ENCODE results near the gene TIMP3.

TIMP3 gene

DNA sequence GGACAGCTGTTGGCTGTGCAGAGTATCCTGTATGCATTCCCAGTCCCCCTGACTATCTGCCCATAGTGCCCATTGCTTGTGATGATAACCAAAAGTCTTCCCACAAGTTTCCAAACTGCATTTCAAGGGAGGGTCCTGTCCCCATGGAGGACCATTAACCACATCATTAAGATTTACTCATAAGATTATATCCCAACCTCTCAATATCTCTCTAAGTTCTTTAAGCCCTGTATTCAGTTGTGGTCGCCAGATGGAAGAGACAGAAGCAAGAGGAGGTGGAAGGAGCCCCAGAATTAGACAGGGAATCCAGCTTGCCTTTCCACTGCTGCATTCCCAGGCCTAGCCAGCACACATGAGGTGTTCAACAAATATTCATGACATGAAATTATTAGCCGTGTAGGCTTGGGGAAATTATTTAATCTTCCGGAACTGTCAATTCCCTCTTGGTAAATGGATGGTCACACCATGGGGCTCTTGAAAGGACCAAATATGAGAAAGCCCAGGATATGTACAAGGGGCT lies 42.6 kb upstream of the TIMP3 start:
- Histone ChIP-seq H3K9me3 (no peaks in the 10 kb centered on the region), H3K36me3 (no peaks in the 10 kb centered on the region), H3K27ac (no peak overlapping the region), H3K4me1 (ENCODE audit: control insufficient read depth in 1 of 2, insufficient read depth in 1 of 2, low read depth in 1 of 2, low read length in 1 of 2) (no peaks in the 10 kb centered on the region), H3K27me3 (peaks cover 38% of the 10 kb centered on the region), H3K4me3 (ENCODE audit: low read depth in 1 of 2, low read length in 1 of 2) (no peak overlapping the region)
- TF ChIP-seq, protein P1, sequence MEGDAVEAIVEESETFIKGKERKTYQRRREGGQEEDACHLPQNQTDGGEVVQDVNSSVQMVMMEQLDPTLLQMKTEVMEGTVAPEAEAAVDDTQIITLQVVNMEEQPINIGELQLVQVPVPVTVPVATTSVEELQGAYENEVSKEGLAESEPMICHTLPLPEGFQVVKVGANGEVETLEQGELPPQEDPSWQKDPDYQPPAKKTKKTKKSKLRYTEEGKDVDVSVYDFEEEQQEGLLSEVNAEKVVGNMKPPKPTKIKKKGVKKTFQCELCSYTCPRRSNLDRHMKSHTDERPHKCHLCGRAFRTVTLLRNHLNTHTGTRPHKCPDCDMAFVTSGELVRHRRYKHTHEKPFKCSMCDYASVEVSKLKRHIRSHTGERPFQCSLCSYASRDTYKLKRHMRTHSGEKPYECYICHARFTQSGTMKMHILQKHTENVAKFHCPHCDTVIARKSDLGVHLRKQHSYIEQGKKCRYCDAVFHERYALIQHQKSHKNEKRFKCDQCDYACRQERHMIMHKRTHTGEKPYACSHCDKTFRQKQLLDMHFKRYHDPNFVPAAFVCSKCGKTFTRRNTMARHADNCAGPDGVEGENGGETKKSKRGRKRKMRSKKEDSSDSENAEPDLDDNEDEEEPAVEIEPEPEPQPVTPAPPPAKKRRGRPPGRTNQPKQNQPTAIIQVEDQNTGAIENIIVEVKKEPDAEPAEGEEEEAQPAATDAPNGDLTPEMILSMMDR (IDR thresholded peaks at IDR 0.05): no peak

DNA sequence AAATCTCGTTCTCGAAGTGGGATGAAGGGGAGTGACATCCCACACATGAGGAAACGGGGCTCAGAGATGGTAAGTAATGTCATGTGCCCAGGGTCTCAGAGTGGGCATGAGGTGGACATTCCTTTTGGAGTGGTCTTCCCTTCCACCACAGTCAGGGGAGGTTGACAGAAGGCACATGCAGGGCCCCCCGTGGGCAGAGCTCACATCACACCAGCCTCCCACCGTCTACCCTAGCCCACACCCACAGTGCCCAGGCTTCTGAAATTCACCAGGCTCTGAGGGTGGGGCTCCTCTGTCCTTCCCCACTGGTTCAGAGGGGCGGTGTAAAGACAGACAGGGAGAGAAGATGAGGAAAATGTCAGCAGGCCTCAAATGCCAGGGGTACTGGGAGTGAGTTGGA lies 41.1 kb upstream of the TIMP3 start:
- Histone ChIP-seq H3K9me3 (no peaks in the 10 kb centered on the region), H3K4me3 (ENCODE audit: low read depth in 1 of 2, low read length in 1 of 2) (no peak overlapping the region), H3K27me3 (peaks cover 53% of the 10 kb centered on the region), H3K36me3 (no peaks in the 10 kb centered on the region), H3K4me1 (ENCODE audit: control insufficient read depth in 1 of 2, insufficient read depth in 1 of 2, low read depth in 1 of 2, low read length in 1 of 2) (no peaks in the 10 kb centered on the region), H3K27ac (no peak overlapping the region)
- TF ChIP-seq, protein P1 (IDR thresholded peaks at IDR 0.05): no peak

DNA sequence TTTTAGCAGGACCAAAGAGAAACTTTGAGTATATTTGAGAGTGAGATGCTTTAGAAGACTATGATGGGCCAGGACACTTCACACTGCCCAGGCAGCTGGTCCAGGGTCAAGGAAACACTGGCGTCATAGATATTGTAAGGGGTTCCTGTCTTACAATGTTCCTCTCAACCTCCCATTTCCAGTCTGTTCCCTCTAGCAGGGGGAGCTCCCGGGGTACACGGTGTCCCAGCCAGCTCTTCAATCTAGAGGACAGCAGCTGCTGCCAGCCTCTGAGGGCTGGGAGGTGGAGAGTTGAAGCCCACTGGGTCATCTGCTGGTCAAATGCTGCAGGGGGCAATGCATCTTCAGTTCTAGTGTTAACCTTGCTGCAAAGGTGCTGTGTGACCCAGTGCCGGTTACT lies 40.7 kb upstream of the TIMP3 start:
- Histone ChIP-seq H3K4me1 (ENCODE audit: control insufficient read depth in 1 of 2, insufficient read depth in 1 of 2, low read depth in 1 of 2, low read length in 1 of 2) (no peaks in the 10 kb centered on the region), H3K27ac (no peak overlapping the region), H3K9me3 (no peaks in the 10 kb centered on the region), H3K27me3 (peaks cover 57% of the 10 kb centered on the region), H3K36me3 (no peaks in the 10 kb centered on the region), H3K4me3 (ENCODE audit: low read depth in 1 of 2, low read length in 1 of 2) (no peak overlapping the region)
- TF ChIP-seq, protein P1 (IDR thresholded peaks at IDR 0.05): no peak

DNA sequence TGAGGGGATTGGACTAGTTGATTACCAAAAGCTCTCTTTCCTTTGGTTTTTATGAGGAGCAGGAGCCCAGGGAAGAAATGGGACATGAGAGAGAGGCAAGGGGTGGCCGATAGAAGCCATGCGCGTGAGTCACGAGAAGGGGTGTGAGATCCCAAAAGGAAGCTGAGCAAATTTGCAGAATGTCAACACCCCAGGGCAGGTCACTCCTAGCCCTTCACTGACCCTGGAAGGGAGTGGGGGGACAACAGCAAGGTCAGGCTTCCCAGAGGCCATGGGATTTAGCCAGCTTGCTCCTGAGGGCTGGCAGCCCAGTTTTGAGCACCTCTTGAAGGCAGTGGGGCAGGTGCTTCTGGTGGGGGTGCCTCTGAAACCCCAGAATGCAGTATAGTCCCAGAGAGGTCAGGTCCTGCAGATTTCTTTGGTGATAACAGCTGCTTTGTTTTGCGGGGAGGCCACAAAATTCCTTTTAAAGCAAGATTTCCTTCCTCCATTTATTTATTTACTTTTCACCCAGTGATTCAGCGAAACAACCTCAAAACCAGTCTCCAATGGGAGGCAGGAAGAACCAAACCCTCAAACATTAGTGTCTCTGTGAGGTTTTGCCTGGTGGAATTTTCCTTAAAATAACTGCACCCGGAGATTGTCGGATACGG lies 40.1 kb upstream of the TIMP3 start:
- Histone ChIP-seq H3K4me3 (ENCODE audit: low read depth in 1 of 2, low read length in 1 of 2) (no peak overlapping the region), H3K9me3 (no peaks in the 10 kb centered on the region), H3K27ac (no peak overlapping the region), H3K27me3 (peaks cover 63% of the 10 kb centered on the region), H3K4me1 (ENCODE audit: control insufficient read depth in 1 of 2, insufficient read depth in 1 of 2, low read depth in 1 of 2, low read length in 1 of 2) (no peaks in the 10 kb centered on the region), H3K36me3 (no peaks in the 10 kb centered on the region)
- TF ChIP-seq, protein P1 (IDR thresholded peaks at IDR 0.05): no peak

DNA sequence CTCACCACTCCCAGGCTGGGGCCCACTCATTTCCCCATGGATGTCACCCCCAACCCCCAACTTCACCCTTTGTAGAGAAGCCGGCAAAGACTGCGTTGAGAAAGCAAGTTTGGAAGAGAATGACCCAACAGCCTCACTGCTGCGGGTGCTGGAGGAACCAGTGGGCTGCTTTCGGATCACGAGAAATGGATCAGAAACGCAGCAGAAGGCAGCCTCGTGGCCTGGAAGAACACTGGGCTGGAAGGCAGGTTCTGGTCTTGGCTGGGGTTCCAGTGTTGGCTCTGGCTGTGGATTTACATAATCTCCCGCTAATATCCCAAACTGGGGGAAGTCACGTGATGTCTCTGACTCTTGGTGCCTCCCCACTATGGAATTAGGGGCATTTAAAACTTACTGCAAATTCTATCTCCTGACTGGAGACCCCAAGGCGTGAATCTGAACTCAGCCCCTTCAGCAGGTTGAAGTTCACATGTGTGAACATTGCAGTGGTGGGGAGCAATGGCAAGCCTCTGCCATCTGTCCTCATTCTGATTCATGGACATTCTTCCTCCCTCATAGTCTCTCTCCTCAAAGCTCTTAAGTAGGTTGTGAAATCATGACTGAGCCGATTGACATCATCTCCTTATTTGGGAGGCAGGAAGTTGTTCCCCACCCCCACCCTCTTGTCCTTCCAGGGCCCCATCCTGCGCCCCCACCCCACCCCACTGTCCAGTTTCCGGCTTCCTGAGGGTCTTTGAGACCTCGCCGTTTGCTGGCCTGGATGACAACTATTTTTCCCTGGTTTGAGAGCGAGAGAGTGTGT lies 37.0 kb upstream of the TIMP3 start:
- Histone ChIP-seq H3K36me3 (no peaks in the 10 kb centered on the region), H3K9me3 (no peaks in the 10 kb centered on the region), H3K27me3 (peaks cover 73% of the 10 kb centered on the region), H3K27ac (no peak overlapping the region), H3K4me3 (ENCODE audit: low read depth in 1 of 2, low read length in 1 of 2) (no peak overlapping the region), H3K4me1 (ENCODE audit: control insufficient read depth in 1 of 2, insufficient read depth in 1 of 2, low read depth in 1 of 2, low read length in 1 of 2) (no peaks in the 10 kb centered on the region)
- TF ChIP-seq, protein P1 (IDR thresholded peaks at IDR 0.05): no peak
